Peyer's patch (tissue), 4 donors: Measurements from ENCODE around the gene NFIX.

Source experiments
- POLR2A ChIP-seq, 2 donors: fragments of 450-650 bp; IDR thresholded peaks; one replicate each; pipeline ENCODE4 v1.5.1; 2017; ENCODE audit warnings: antibody characterized with exemption in 2 of 2, mild to moderate bottlenecking in 2 of 2, moderate library complexity in 2 of 2
- TF ChIP-seq, protein P1 (sequence below), 6 experiments: fragments of 450-650 bp in 4 of 6; fragments of 200-600 bp in 2 of 6; sonication (generic) in 1 of 6; IDR thresholded peaks; one replicate each; pipeline ENCODE4 v1.5.1; 2017 to 2019; ENCODE audit warnings: antibody characterized with exemption in 6 of 6, mild to moderate bottlenecking in 3 of 6, moderate library complexity in 1 of 6

DNA sequence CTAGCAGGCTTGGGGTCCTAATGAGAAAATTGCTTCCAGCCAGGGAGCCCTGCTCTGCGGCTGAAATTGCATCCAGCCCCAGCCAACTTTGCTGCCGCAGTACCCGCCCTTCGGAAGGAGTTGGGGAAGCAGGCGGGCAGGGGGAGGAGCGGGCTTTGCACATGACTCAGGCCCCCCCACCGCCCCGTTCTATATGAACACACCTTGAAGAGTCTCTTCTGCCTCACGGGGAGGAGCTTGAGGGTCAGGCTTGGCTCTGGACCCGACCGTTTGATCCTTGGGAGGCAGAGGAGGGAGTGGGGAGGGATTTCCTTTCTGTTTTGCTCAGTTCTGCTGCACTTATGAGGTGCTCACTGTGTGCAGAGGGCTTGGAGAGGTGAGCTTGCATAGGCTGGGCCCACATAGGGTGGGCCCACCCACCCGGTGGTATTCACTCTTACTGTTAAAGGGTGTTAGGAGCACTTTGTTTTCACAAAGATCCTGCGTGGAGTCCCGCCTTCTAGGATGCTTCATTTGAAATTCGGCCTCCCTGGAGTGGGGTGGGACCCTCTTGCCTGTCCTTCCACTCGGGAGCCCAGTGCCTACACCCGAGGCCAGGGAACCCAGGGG is 60.9 kb downstream of the NFIX start:
- TF ChIP-seq POLR2A (IDR thresholded peaks at IDR 0.05) = no peak
- TF ChIP-seq, protein P1, sequence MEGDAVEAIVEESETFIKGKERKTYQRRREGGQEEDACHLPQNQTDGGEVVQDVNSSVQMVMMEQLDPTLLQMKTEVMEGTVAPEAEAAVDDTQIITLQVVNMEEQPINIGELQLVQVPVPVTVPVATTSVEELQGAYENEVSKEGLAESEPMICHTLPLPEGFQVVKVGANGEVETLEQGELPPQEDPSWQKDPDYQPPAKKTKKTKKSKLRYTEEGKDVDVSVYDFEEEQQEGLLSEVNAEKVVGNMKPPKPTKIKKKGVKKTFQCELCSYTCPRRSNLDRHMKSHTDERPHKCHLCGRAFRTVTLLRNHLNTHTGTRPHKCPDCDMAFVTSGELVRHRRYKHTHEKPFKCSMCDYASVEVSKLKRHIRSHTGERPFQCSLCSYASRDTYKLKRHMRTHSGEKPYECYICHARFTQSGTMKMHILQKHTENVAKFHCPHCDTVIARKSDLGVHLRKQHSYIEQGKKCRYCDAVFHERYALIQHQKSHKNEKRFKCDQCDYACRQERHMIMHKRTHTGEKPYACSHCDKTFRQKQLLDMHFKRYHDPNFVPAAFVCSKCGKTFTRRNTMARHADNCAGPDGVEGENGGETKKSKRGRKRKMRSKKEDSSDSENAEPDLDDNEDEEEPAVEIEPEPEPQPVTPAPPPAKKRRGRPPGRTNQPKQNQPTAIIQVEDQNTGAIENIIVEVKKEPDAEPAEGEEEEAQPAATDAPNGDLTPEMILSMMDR (IDR thresholded peaks at IDR 0.05) = no peak
